Tibial artery (tissue), 4 donors: ENCODE data around the gene MESD.

Source experiments
- DNase-seq, 2 donors: peaks; one replicate each; pipeline ENCODE4 v3.0.0-alpha.2; 2019
- H3K27ac ChIP-seq, 2 donors: fragments of 200-600 bp; sonication (generic) in 1 of 2; 1 replicate in 1 of 2; 2 replicates in 1 of 2; pipeline ENCODE4 v1.5.1; 2018 to 2019; ENCODE audit warnings: mild to moderate bottlenecking in 1 of 2
- H3K27me3 ChIP-seq, 2 donors: fragments of 200-600 bp; sonication (generic) in 1 of 2; one replicate each; pipeline versions ENCODE4 v1.5.1 to v1.6.0; 2016 to 2019
- H3K36me3 ChIP-seq, 3 donors: fragments of 200-600 bp; sonication (generic) in 2 of 3; one replicate each; pipeline ENCODE4 v1.5.1; 2016 to 2019; ENCODE audit warnings: mild to moderate bottlenecking in 2 of 3
- H3K4me1 ChIP-seq, 4 donors: fragments of 200-600 bp; sonication (generic) in 2 of 4; 1 replicate in 3 of 4; 2 replicates in 1 of 4; pipeline ENCODE4 v1.5.1; 2016 to 2019
- H3K4me3 ChIP-seq, 2 donors: fragments of 200-600 bp; sonication (generic) in 1 of 2; 1 replicate in 1 of 2; 2 replicates in 1 of 2; pipeline ENCODE4 v1.5.1; 2018 to 2019; ENCODE audit warnings: mild to moderate bottlenecking in 2 of 2
- H3K9me3 ChIP-seq, 3 donors: fragments of 200-600 bp; sonication (generic) in 1 of 3; one replicate each; pipeline ENCODE4 v1.5.1; 2016 to 2019
- intact Hi-C: fragments of 100-400 bp; cut with DNase I; formaldehyde crosslinking; loops from one replicate; pipeline ENCODE4 v1.15.0; 2023; ENCODE audit warnings: low total_unique reads
- TF ChIP-seq, protein P1 (sequence below), 2 experiments: fragments of 200-600 bp in 1 of 2; fragments of 450-650 bp in 1 of 2; IDR thresholded peaks; one replicate each; pipeline ENCODE4 v1.5.1; 2017 to 2019; ENCODE audit warnings: antibody characterized with exemption in 2 of 2, mild to moderate bottlenecking in 1 of 2, moderate library complexity in 1 of 2

MESD gene

DNA sequence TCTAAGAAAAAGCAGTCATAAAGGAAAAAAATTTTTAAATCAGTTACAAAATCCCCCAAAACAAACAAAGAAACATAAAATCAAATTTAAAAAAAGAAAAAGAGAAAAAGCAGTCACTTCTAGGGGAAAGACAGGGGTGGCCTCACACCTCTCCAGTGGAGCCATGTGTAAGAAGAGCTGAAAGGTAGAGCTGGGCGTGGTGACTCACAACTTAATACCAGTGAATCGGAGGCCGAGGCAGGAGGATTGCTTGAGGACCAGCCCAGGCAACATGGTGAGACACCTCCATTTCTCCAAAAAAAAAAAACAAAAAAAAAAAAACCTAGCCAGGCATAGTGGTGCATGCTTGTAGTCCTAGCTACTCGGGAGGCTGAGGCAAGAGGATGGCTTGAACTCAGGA lies 14.7 kb downstream of the MESD start:
- peaks cover 0 to 18% (median 5%) of the 10 kb centered on the region in 4 donors for H3K4me1 ChIP-seq
- intact Hi-C loops: no loop called here
- no peaks in the 10 kb centered on the region for H3K27me3 ChIP-seq
- peaks cover 4 to 55% (median 17%) of the 10 kb centered on the region in 3 donors for H3K36me3 ChIP-seq
- TF ChIP-seq, protein P1, sequence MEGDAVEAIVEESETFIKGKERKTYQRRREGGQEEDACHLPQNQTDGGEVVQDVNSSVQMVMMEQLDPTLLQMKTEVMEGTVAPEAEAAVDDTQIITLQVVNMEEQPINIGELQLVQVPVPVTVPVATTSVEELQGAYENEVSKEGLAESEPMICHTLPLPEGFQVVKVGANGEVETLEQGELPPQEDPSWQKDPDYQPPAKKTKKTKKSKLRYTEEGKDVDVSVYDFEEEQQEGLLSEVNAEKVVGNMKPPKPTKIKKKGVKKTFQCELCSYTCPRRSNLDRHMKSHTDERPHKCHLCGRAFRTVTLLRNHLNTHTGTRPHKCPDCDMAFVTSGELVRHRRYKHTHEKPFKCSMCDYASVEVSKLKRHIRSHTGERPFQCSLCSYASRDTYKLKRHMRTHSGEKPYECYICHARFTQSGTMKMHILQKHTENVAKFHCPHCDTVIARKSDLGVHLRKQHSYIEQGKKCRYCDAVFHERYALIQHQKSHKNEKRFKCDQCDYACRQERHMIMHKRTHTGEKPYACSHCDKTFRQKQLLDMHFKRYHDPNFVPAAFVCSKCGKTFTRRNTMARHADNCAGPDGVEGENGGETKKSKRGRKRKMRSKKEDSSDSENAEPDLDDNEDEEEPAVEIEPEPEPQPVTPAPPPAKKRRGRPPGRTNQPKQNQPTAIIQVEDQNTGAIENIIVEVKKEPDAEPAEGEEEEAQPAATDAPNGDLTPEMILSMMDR (IDR thresholded peaks at IDR 0.05): no peak
- H3K9me3 ChIP-seq: no peaks in the 10 kb centered on the region
- DNase-seq: no peak
- no peak overlapping the region for H3K27ac ChIP-seq
- no peak overlapping the region for H3K4me3 ChIP-seq

GRCh38 chr15:80972276-80972675 lies 17.3 kb downstream of the MESD start:
- no peak for DNase-seq
- no peak overlapping the region for H3K4me3 ChIP-seq
- TF ChIP-seq, protein P1 (IDR thresholded peaks at IDR 0.05): no peak
- peaks cover 0 to 12% (median 6%) of the 10 kb centered on the region in 4 donors for H3K4me1 ChIP-seq
- no peak overlapping the region for H3K27ac ChIP-seq
- H3K36me3 ChIP-seq: peaks cover 0 to 57% (median 18%) of the 10 kb centered on the region in 3 donors
- intact Hi-C loops: no loop called here
- no peaks in the 10 kb centered on the region for H3K9me3 ChIP-seq
- H3K27me3 ChIP-seq: no peaks in the 10 kb centered on the region

- DNase-seq: no peak
- H3K4me1 ChIP-seq: peaks cover 0 to 11% (median under 1%) of the 10 kb centered on the region in 4 donors
- intact Hi-C loops: no loop called here
Observed at GRCh38 chr15:80971143-80971542, 18.5 kb downstream of the MESD start.

GRCh38 chr15:80970658-80971057 lies 19.0 kb downstream of the MESD start:
- no peaks in the 10 kb centered on the region for H3K9me3 ChIP-seq
- DNase-seq: no peak
- TF ChIP-seq, protein P1 (IDR thresholded peaks at IDR 0.05): no peak
- peaks cover 0 to 51% (median 18%) of the 10 kb centered on the region in 3 donors for H3K36me3 ChIP-seq
- H3K27ac ChIP-seq: no peak overlapping the region
- peaks cover 0 to 11% (median 0%) of the 10 kb centered on the region in 4 donors for H3K4me1 ChIP-seq
- intact Hi-C loops: no loop called here
- H3K27me3 ChIP-seq: no peaks in the 10 kb centered on the region
- H3K4me3 ChIP-seq: no peak overlapping the region

More at GRCh38 chr15:80971143-80971542, 18.5 kb downstream of the MESD start:
- H3K9me3 ChIP-seq: no peaks in the 10 kb centered on the region
- H3K27ac ChIP-seq: no peak overlapping the region
- H3K27me3 ChIP-seq: no peaks in the 10 kb centered on the region
- no peak overlapping the region for H3K4me3 ChIP-seq
- peaks cover 0 to 51% (median 18%) of the 10 kb centered on the region in 3 donors for H3K36me3 ChIP-seq
- TF ChIP-seq, protein P1 (IDR thresholded peaks at IDR 0.05): no peak

DNA sequence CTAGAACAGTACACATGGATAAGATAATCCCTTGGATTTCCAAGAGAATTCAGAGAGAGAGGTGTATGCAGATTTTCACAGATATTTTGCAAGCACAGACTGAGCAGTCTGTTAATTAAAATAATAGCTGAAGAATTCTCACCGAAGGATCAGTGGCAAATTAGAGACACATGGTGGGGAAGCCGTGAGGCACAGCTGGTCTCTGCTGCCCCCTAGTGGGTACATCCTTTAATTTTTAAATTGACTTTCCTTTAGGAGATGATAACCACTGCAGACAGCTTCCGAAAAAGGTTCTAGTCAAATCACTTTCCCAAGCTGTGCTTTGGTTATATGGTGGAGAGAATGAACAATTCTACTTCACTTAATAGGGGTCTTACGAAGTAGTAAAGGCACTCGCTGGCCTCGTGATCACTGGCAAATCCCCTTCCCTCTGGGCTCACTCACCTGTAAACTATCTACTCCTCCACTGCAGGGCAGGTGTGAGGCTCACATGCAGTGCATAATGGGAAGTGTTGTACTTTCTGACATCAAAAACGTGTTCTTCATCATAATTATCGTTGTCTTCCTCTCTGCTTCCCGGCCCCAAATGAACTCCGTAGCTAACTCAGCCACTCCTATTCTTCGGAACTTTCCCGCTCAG lies 19.5 kb downstream of the MESD start:
- Histone ChIP-seq H3K9me3 (no peaks in the 10 kb centered on the region), H3K36me3 (peaks cover 0 to 51% (median 22%) of the 10 kb centered on the region in 3 donors), H3K4me1 (peaks cover 0 to 11% (median 0%) of the 10 kb centered on the region in 4 donors), H3K4me3 (no peak overlapping the region), H3K27me3 (no peaks in the 10 kb centered on the region), H3K27ac (no peak overlapping the region)
- intact Hi-C loops: no loop called here
- TF ChIP-seq, protein P1 (IDR thresholded peaks at IDR 0.05): peak; percentile 80 to 88
- no peak for DNase-seq
